Tibial artery (tissue), 4 donors: ENCODE results near the gene PFN3.

Experiments
- DNase-seq, 2 donors: peaks; one replicate each; pipeline ENCODE4 v3.0.0-alpha.2; 2019
- H3K27ac ChIP-seq, 2 donors: fragments of 200-600 bp; sonication (generic) in 1 of 2; 1 replicate in 1 of 2; 2 replicates in 1 of 2; pipeline ENCODE4 v1.5.1; 2018 to 2019; ENCODE audit warnings: mild to moderate bottlenecking in 1 of 2
- H3K27me3 ChIP-seq, 2 donors: fragments of 200-600 bp; sonication (generic) in 1 of 2; one replicate each; pipeline versions ENCODE4 v1.5.1 to v1.6.0; 2016 to 2019
- H3K36me3 ChIP-seq, 3 donors: fragments of 200-600 bp; sonication (generic) in 2 of 3; one replicate each; pipeline ENCODE4 v1.5.1; 2016 to 2019; ENCODE audit warnings: mild to moderate bottlenecking in 2 of 3
- H3K4me1 ChIP-seq, 4 donors: fragments of 200-600 bp; sonication (generic) in 2 of 4; 1 replicate in 3 of 4; 2 replicates in 1 of 4; pipeline ENCODE4 v1.5.1; 2016 to 2019
- H3K4me3 ChIP-seq, 2 donors: fragments of 200-600 bp; sonication (generic) in 1 of 2; 1 replicate in 1 of 2; 2 replicates in 1 of 2; pipeline ENCODE4 v1.5.1; 2018 to 2019; ENCODE audit warnings: mild to moderate bottlenecking in 2 of 2
- H3K9me3 ChIP-seq, 3 donors: fragments of 200-600 bp; sonication (generic) in 1 of 3; one replicate each; pipeline ENCODE4 v1.5.1; 2016 to 2019
- intact Hi-C: fragments of 100-400 bp; cut with DNase I; formaldehyde crosslinking; loops from one replicate; pipeline ENCODE4 v1.15.0; 2023; ENCODE audit warnings: low total_unique reads
- TF ChIP-seq, protein P1 (sequence below), 2 experiments: fragments of 200-600 bp in 1 of 2; fragments of 450-650 bp in 1 of 2; IDR thresholded peaks; one replicate each; pipeline ENCODE4 v1.5.1; 2017 to 2019; ENCODE audit warnings: antibody characterized with exemption in 2 of 2, mild to moderate bottlenecking in 1 of 2, moderate library complexity in 1 of 2

Gene PFN3

DNA sequence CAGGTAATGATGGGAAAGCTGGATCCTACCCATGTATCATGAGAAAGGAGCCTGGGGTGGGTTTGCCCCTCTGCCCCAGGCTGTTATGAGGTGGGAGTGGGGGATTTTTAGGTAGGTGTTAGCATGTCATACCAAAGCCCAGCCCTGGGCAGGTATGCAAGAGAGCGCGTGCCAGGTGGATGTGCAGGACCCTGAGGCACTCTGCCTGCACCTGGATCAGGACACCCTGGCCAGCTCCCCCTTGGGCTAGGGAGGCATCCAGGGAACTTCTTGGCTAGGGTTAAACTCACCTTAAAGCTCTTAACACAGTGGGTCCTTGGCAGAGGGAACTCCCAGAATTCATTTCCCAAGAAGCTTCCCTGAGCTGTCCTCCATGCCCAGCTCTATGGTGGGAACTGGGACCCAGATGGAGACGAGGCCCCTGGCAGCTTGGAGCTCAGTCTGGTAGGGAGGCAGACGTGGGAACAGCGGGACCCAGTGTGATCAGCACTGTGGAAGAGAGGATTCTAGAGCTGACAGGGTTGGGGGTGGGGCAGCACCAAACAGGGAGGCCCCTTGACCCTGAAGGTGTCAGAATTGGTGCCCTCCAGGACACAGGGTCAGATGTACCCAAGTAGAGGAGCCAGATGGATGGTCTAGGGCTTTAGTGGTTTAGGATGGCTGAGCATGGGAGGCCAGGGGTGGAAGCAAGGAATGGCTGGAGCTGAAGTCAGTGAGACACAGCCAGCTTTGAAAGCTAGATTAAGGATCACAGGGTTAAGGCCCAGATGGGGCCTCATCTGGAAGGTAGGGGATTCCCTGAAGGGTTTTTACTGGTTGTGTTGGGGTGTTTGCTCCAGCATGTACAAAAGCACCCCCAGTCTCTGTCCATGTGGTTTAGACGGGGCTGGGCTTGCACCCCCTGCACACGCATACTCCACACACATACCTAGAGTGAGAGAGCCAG lies 43.9 kb upstream of the PFN3 start:
- Histone ChIP-seq H3K4me3 (no peak overlapping the region), H3K36me3 (peaks cover 9 to 36% (median 20%) of the 10 kb centered on the region in 3 donors), H3K27ac (no peak overlapping the region), H3K9me3 (no peaks in the 10 kb centered on the region), H3K4me1 (peaks cover 0 to 28% (median 26%) of the 10 kb centered on the region in 4 donors), H3K27me3 (peaks cover 0 to 10% of the 10 kb centered on the region in 2 donors)
- TF ChIP-seq, protein P1, sequence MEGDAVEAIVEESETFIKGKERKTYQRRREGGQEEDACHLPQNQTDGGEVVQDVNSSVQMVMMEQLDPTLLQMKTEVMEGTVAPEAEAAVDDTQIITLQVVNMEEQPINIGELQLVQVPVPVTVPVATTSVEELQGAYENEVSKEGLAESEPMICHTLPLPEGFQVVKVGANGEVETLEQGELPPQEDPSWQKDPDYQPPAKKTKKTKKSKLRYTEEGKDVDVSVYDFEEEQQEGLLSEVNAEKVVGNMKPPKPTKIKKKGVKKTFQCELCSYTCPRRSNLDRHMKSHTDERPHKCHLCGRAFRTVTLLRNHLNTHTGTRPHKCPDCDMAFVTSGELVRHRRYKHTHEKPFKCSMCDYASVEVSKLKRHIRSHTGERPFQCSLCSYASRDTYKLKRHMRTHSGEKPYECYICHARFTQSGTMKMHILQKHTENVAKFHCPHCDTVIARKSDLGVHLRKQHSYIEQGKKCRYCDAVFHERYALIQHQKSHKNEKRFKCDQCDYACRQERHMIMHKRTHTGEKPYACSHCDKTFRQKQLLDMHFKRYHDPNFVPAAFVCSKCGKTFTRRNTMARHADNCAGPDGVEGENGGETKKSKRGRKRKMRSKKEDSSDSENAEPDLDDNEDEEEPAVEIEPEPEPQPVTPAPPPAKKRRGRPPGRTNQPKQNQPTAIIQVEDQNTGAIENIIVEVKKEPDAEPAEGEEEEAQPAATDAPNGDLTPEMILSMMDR (IDR thresholded peaks at IDR 0.05): no peak
- intact Hi-C loops: no loop called here
- no peak for DNase-seq

DNA sequence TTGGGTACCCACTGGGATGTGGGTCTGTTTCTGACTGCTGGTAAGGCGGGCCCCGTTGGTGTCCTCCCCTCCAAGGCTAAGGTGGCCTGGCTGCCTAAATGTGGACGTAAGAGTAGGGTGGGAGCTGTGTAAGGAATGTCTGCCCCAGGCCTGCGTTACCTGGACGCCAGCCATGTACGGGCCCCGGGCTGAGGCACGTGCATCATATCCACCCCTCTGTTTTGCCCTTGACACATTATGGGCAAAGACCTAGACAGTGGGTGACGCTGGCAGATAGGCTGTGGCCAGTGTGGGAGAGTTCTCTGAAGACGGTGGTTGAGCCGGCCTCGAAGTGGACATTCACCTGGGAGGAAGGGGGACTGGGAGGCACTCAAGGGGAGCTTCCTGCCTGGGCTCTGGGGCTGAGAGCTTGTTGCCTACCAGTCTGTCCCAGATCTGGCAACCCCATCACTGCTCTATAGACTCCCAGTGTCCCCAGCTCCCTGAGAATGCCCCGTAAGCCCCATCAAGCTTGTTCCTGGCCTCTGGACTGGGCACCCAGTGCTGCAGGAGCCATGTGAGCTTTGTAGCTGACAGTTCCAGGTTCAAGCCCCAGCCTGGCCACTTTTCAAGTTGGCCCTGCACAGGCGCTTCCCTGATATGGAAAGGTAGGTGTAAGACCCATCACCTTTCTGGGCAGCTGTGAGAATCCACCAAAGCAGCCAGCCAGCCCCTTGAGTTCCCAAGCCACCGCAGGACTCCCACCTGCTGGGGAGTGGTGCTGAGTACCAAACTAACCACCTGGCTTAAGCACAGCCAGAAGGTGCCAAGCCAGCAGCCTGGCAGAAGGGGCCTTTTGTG lies 42.9 kb upstream of the PFN3 start:
- no peak overlapping the region for H3K4me3 ChIP-seq
- H3K4me1 ChIP-seq: peaks cover 0 to 28% (median 24%) of the 10 kb centered on the region in 4 donors
- no peaks in the 10 kb centered on the region for H3K27me3 ChIP-seq
- TF ChIP-seq, protein P1 (IDR thresholded peaks at IDR 0.05): no peak
- intact Hi-C loops: no loop called here
- no peak overlapping the region for H3K27ac ChIP-seq
- peaks cover 9 to 46% (median 20%) of the 10 kb centered on the region in 3 donors for H3K36me3 ChIP-seq
- no peak for DNase-seq
- no peaks in the 10 kb centered on the region for H3K9me3 ChIP-seq

DNA sequence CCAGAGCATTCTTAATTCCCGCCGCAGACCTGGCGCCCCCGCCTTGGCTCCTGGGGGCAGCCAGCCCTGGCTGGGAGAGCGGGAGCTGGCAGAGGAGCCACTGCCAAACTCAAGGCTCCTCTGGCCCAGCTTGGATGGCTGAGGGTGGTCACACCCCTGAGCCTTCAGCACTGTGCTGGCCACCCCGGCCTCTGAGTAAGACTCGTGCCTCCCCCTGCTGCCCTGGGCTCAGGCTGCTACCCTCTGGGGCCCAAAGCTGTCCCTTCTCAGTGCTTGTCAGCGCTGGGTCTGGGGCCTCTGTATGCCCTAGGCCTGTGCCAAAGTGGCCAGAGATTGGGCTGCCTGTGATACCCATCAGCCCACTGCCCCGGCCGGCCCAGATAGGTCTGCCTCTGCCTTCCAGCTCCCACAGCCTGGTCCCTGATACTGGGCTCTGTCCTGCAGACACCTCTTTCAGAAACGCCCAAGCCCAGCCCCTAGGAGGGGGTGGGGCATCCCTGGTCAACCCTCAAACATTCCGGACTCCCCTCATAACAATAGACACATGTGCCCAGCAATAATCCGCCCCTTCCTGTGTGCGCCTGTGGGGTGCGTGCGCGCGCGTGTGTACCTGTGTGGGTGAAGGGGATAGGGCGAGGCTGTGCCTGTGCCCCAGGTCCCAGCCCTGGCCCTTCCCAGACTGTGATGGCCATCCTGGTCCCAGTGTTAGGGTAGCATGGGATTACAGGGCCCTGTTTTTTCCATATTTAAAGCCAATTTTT lies 41.8 kb upstream of the PFN3 start:
- H3K27ac ChIP-seq: no peak overlapping the region
- H3K27me3 ChIP-seq: no peaks in the 10 kb centered on the region
- peaks cover 0 to 18% (median 13%) of the 10 kb centered on the region in 4 donors for H3K4me1 ChIP-seq
- DNase-seq: no peak
- intact Hi-C loops: no loop called here
- TF ChIP-seq, protein P1 (IDR thresholded peaks at IDR 0.05): no peak
- peaks cover 9 to 57% (median 20%) of the 10 kb centered on the region in 3 donors for H3K36me3 ChIP-seq
- H3K9me3 ChIP-seq: no peaks in the 10 kb centered on the region
- no peak overlapping the region for H3K4me3 ChIP-seq

DNA sequence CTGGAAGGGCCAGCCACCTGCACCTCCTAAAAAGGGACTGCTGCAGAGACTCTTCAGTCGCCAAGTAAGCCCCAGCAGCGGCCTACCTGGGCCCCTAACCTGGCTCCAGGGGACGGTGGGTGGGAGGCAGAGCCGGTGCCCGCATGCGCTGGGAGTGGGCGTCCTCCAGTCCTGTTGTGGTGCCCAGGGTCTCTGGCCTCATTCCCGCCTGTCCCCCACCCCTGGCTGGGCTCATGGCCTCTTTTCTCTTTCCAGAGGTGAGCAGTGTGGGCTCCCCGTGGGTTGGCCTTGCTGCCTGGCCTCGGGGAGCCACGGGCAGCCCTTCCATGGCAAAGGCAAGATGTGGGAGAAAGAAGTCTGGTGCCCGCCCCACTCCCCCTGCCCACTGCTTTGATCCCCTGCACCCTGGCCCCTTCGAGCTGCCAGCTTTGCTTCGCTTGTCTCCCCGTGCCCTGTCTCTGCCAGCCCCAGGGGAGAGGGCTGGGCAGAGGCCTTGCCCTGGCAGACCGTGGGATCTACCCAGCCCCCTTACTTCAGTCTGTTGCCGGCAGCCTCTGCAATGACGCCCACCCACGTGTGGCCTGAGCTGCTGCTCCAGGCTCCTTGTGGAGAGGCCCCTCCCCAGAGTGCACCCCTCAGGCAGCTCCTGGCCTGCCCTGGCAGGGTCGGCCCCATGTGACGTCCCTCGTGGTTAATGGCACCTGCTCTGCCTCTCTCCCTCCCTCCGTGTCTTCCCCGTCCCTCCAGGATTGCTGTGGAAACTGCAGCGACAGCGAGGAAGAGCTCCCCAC lies 40.7 kb upstream of the PFN3 start:
- intact Hi-C loops: no loop called here
- Histone ChIP-seq H3K4me1 (peaks cover 0 to 7% (median 5%) of the 10 kb centered on the region in 4 donors), H3K36me3 (peaks cover 12 to 68% (median 26%) of the 10 kb centered on the region in 3 donors), H3K27ac (no peak overlapping the region), H3K4me3 (no peak overlapping the region), H3K27me3 (no peaks in the 10 kb centered on the region), H3K9me3 (no peaks in the 10 kb centered on the region)
- TF ChIP-seq, protein P1 (IDR thresholded peaks at IDR 0.05): no peak
- DNase-seq: no peak
